CD4-positive, CD25-positive, alpha-beta regulatory T cell (primary cell): Measurements from ENCODE around the gene ALDH3A2. TPM values are rescaled to one million over a fixed set of nuclear protein-coding genes. Genes with fewer than 3 reads are reported as not detected.
"Not testable (repeated sequence)": the region's sequence is repeated elsewhere in the genome, so short reads cannot be mapped to it uniquely, and the experiment has no call there.

Experiments
- ATAC-seq, 2 donors: fragments of 150-1000 bp; cut with Tn5 transposase; one replicate each; pipeline ENCODE4 v1.10.0; 2021; ENCODE audit warnings: low read depth in 2 of 2, moderate number of reproducible peaks in 2 of 2, moderate library complexity in 1 of 2
- DNase-seq, 3 donors: peaks; one replicate each; pipeline versions ENCODE4 v3.0.0 to v3.0.0-alpha.2; 2012 to 2022; ENCODE audit warnings: mixed read lengths in 1 of 3
- H3K27ac ChIP-seq: one replicate; pipeline ENCODE4 v1.7.0; 2013; ENCODE audit warnings: mild to moderate bottlenecking, low read length; ENCODE audit not compliant: insufficient read depth, poor library complexity, severe bottlenecking
- H3K27me3 ChIP-seq: one replicate; pipeline ENCODE4 v1.7.0; 2013; ENCODE audit warnings: low read length; ENCODE audit not compliant: control insufficient read depth, insufficient read depth
- H3K36me3 ChIP-seq: one replicate; pipeline ENCODE4 v1.7.0; 2013; ENCODE audit warnings: mild to moderate bottlenecking, low read length, moderate library complexity; ENCODE audit not compliant: control insufficient read depth, insufficient read depth
- H3K4me1 ChIP-seq: 2 replicates; pipeline ENCODE4 v1.7.0; 2013; ENCODE audit warnings: mild to moderate bottlenecking, low read length; ENCODE audit not compliant: insufficient read depth, control insufficient read depth, poor library complexity, severe bottlenecking
- H3K4me3 ChIP-seq: one replicate; pipeline ENCODE4 v1.7.0; 2013; ENCODE audit warnings: low read depth, mild to moderate bottlenecking, low read length, moderate library complexity
- H3K9me3 ChIP-seq, 2 experiments: 1 replicate in 1 of 2; 2 replicates in 1 of 2; pipeline ENCODE4 v1.7.0; 2013; ENCODE audit warnings: low read length in 2 of 2, mild to moderate bottlenecking in 1 of 2, moderate library complexity in 1 of 2; ENCODE audit not compliant: control insufficient read depth in 2 of 2
- H3K27ac Mint-ChIP-seq, 3 donors: one replicate each; pipeline ENCODE4 v1.8.0; 2020 to 2022; ENCODE audit warnings: mild to moderate bottlenecking in 3 of 3, mixed read lengths in 3 of 3, moderate library complexity in 2 of 3
- H3K27me3 Mint-ChIP-seq: one replicate; pipeline ENCODE4 v1.8.0; 2022; ENCODE audit warnings: mild to moderate bottlenecking, mixed read lengths
- H3K36me3 Mint-ChIP-seq: one replicate; pipeline ENCODE4 v1.8.0; 2020; ENCODE audit warnings: mixed read lengths
- H3K4me1 Mint-ChIP-seq, 4 donors: one replicate each; pipeline ENCODE4 v1.8.0; 2020 to 2022; ENCODE audit warnings: mixed read lengths in 4 of 4, mild to moderate bottlenecking in 1 of 4
- H3K4me3 Mint-ChIP-seq, 4 donors: one replicate each; pipeline ENCODE4 v1.8.0; 2020 to 2022; ENCODE audit warnings: mild to moderate bottlenecking in 4 of 4, mixed read lengths in 4 of 4, moderate library complexity in 3 of 4
- H3K9me3 Mint-ChIP-seq, 7 donors: one replicate each; pipeline ENCODE4 v1.8.0; 2020 to 2022; ENCODE audit warnings: mixed read lengths in 7 of 7, mild to moderate bottlenecking in 3 of 7, moderate library complexity in 2 of 7
- polyA plus RNA-seq, 4 donors: library from polyadenylated mRNA; unstranded; fragments of 300-500 nt; fragmentation: Illumina TruSeq; gene quantifications; one replicate each; pipeline ENCODE4 v1.2.3, GENCODE V29; 2021
- total RNA-seq: library from RNA; stranded (reverse); gene quantifications from one replicate; pipeline ENCODE4 v1.2.3, GENCODE V29; 2022

The ALDH3A2 gene
- total and polyA plus RNA-seq, 5 donors from 2014 or later = 31.7 to 45.9 (median 38.8) TPM

DNA sequence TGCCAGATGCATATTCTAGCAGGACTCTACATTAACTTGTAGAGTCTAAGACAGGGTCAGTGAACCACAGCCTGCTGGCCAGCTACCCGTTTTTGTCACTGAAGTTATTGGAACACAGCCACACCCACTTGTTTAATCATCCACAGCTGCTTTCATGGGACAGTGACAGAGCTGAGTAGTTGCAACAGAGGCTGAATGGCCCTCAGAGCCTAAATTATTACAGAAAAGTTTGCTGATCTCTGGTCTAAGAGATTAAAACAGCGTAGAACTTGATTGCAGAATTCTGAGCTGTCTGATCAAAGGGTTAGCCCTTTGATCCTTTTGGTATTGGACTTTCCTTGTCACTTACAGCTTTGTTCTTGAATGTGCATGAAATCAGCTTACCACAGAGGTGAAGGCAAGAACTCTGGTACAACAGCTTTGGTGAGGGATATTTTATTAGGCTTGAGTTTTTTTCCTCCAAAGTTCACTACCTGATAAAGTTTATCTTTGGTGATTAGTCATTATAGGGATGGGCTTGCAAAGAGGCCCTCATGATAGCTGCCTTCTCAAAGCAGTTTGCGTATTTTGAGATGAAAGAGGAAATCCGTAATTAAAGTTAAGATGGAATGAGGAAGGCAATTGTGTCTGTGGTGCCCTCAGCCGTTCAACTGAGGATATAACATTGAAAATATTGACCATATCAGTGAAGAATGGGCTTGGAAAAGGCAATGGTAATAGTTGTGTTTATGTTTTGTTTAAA is 23.6 kb downstream of the ALDH3A2 start:
- ATAC-seq (no peak), DNase-seq (no peak)
- no peak overlapping the region for H3K4me3 Mint-ChIP-seq
- H3K4me1 ChIP-seq = no peaks in the 10 kb centered on the region
- no peaks in the 10 kb centered on the region for H3K9me3 ChIP-seq
- peaks cover 18% of the 10 kb centered on the region for H3K36me3 ChIP-seq
- peaks cover 0 to 10% (median 5%) of the 10 kb centered on the region in 4 donors for H3K4me1 Mint-ChIP-seq
- H3K27ac Mint-ChIP-seq = no peak overlapping the region
- no peaks in the 10 kb centered on the region for H3K9me3 Mint-ChIP-seq
- H3K27me3 Mint-ChIP-seq = no peaks in the 10 kb centered on the region
- H3K4me3 ChIP-seq = no peak overlapping the region
- H3K27ac ChIP-seq = no peak overlapping the region
- H3K36me3 Mint-ChIP-seq = peaks cover 28% of the 10 kb centered on the region
- H3K27me3 ChIP-seq = no peaks in the 10 kb centered on the region

DNA sequence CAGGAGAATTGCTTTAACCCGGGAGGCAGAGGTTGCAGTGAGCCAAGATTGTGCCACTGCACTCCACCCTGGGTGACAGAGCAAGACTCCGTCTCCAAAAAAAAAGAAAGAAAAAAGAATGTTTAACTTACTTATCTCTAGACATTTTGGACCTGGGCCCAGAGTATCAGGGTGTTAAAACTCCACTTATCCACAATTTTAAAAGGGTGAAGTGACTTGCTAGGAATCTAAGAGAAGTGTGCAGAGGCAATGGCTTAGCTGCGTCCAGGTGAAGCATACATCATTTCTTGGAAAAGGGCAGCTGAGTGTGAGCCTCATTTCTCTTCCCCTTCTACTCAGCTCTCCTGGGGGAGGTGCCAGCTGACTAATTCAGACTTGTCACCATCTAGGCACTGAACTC is 25.1 kb downstream of the ALDH3A2 start:
- DNase-seq (no peak), ATAC-seq (no peak)
- Mint-ChIP-seq H3K4me1 (peaks cover 0 to 10% (median 5%) of the 10 kb centered on the region in 4 donors), H3K4me3 (no peak overlapping the region), H3K9me3 (no peaks in the 10 kb centered on the region), H3K27ac (no peak overlapping the region), H3K36me3 (peaks cover 30% of the 10 kb centered on the region), H3K27me3 (no peaks in the 10 kb centered on the region)
- no peaks in the 10 kb centered on the region for H3K9me3 ChIP-seq
- H3K27me3 ChIP-seq = no peaks in the 10 kb centered on the region
- H3K4me3 ChIP-seq = no peak overlapping the region
- H3K4me1 ChIP-seq = no peaks in the 10 kb centered on the region
- H3K36me3 ChIP-seq = peaks cover 18% of the 10 kb centered on the region
- H3K27ac ChIP-seq = no peak overlapping the region

DNA sequence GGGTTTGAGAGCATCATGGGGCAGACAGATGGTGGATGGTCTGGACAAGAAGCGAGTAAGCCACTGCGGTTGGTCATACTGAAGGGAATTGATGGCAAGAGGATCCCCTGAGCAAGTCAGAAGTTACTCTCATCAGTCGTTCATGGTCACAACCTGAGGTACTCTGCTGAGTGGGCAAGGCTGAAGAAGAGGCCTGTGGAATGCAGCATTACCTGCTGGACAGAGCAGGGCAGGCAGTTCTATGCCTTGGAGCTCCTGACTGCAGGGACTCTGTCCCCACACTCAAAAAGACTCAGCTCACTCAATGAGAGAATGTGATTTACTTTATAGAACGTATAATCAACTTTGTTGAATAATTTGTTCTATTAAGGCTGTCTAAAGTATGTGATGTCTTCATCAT is 28.3 kb downstream of the ALDH3A2 start:
- Mint-ChIP-seq H3K27ac (peak overlapping the region in 1 of 3 donors; percentile 62), H3K36me3 (peaks cover 29% of the 10 kb centered on the region), H3K4me3 (no peak overlapping the region), H3K4me1 (peaks cover 2 to 10% (median 5%) of the 10 kb centered on the region in 4 donors), H3K9me3 (no peaks in the 10 kb centered on the region), H3K27me3 (no peaks in the 10 kb centered on the region)
- ATAC-seq (no peak), DNase-seq (no peak)
- Histone ChIP-seq H3K27me3 (no peaks in the 10 kb centered on the region), H3K27ac (no peak overlapping the region), H3K9me3 (no peaks in the 10 kb centered on the region), H3K36me3 (peaks cover 6% of the 10 kb centered on the region), H3K4me1 (no peaks in the 10 kb centered on the region), H3K4me3 (no peak overlapping the region)

DNA sequence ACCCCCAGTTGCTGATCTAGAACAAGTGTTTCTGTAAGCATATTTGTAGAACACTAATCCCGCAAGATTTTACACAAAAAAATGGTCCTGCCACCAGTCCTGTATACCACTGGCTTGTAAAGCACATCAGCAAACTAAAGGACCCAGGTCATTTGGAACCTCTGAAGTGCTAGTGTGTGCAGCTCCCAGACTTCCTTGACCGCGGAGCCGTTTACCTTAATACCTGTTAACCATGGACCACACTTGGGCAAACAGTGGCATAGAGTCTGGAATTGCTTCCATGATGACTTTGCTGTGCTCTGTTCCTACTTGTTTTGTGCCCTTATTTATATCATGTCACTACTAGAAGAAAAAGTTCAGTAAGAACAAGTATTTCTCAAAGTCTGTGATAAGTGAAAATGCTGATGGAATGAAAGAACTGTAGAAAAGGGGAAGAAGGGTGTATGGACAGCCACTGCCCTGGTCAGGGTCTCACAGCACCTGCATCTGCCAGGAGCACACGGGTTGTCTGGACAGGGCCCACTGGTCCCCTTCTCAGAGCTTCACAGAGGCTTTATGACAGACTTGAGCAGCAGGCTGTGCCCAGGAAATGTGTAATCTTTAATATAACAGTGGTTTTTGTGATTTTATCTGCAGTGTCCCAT is 29.3 kb downstream of the ALDH3A2 start:
- H3K4me3 ChIP-seq = no peak overlapping the region
- Mint-ChIP-seq H3K9me3 (no peaks in the 10 kb centered on the region), H3K36me3 (peaks cover 24% of the 10 kb centered on the region), H3K4me3 (no peak overlapping the region), H3K27ac (peak overlapping the region in 1 of 3 donors; percentile 68), H3K27me3 (no peaks in the 10 kb centered on the region), H3K4me1 (peaks cover 2 to 10% (median 3%) of the 10 kb centered on the region in 4 donors)
- H3K4me1 ChIP-seq = no peaks in the 10 kb centered on the region
- ATAC-seq (no peak), DNase-seq (no peak)
- no peak overlapping the region for H3K27ac ChIP-seq
- H3K27me3 ChIP-seq = no peaks in the 10 kb centered on the region
- no peaks in the 10 kb centered on the region for H3K9me3 ChIP-seq
- H3K36me3 ChIP-seq = no peaks in the 10 kb centered on the region

DNA sequence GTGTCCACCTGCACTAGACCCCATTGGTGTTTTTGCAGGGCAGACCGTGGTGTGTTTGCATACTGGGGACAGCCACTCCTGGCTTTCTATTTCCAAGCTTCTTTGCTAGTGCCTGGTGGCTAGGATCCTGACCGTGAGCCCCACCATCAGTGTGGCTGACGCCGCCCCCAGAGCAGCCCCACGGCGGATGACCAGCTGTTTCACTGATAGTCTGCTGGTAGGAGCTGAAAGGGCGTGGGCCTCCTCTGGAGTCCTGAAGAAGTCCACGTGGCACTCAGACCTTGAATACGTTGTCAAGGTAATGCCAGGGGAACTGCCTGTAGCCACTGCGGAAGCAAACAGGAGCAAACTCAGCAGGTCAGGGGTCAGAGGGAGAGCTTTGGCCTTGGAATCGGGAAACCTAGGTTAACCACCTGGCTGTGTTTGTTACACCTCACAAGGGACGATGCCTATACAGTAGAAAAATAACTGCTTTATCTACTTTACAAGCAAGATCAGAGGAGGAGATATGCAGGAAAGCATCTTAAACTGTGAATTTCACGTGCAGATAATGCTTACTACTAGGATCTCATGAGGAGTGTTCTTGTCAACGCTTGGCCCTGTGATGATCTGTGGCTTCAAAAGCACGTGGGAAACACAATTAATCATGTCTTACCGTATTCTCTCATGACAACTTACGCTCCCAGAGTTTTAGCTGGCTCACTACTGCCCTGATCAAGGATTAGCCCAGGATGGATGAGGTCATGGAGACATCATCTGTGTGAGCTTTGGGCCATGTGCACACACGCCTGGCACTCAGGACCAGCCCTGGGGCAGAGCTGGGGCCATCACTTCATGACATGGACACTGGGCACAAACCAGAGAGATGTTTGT is 30.3 kb downstream of the ALDH3A2 start:
- DNase-seq (no peak), ATAC-seq (no peak)
- no peak overlapping the region for H3K4me3 ChIP-seq
- no peaks in the 10 kb centered on the region for H3K27me3 Mint-ChIP-seq
- no peaks in the 10 kb centered on the region for H3K36me3 ChIP-seq
- H3K27ac Mint-ChIP-seq = peak overlapping the region in 1 of 3 donors; percentile 65
- H3K27me3 ChIP-seq = no peaks in the 10 kb centered on the region
- no peaks in the 10 kb centered on the region for H3K9me3 Mint-ChIP-seq
- H3K9me3 ChIP-seq = no peaks in the 10 kb centered on the region
- peaks cover 24% of the 10 kb centered on the region for H3K36me3 Mint-ChIP-seq
- no peaks in the 10 kb centered on the region for H3K4me1 ChIP-seq
- peaks cover 2 to 10% (median 3%) of the 10 kb centered on the region in 4 donors for H3K4me1 Mint-ChIP-seq
- no peak overlapping the region for H3K27ac ChIP-seq
- H3K4me3 Mint-ChIP-seq = no peak overlapping the region

DNA sequence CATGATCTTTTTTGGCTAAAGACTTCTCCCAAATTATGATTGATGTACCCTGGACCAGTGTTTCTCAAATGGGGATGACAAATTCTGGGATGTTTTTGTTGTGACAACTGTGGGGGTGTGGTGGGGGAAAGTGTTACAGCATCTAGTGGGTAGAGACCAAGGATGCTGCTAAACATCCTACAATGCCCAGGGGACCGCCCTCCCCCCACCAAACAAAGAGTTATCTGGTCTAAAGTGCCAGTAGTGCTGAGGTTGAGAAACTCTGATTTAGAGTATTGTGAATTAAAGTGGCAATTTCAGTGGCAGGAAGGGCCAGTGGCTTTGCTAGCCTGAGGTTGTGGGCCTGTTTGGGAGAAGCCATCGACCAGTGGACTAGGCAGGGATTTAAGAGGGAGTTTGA is 34.6 kb downstream of the ALDH3A2 start:
- Histone ChIP-seq H3K36me3 (no peaks in the 10 kb centered on the region), H3K27ac (no peak overlapping the region), H3K9me3 (no peaks in the 10 kb centered on the region), H3K27me3 (no peaks in the 10 kb centered on the region), H3K4me1 (no peaks in the 10 kb centered on the region), H3K4me3 (no peak overlapping the region)
- peaks cover 2% of the 10 kb centered on the region for H3K27me3 Mint-ChIP-seq
- H3K4me1 Mint-ChIP-seq = peaks cover 0 to 10% (median 1%) of the 10 kb centered on the region in 4 donors
- ATAC-seq (no peak), DNase-seq (no peak)
- H3K9me3 Mint-ChIP-seq = no peaks in the 10 kb centered on the region
- no peak overlapping the region for H3K4me3 Mint-ChIP-seq
- H3K27ac Mint-ChIP-seq = no peak overlapping the region
- H3K36me3 Mint-ChIP-seq = peaks cover 15% of the 10 kb centered on the region

DNA sequence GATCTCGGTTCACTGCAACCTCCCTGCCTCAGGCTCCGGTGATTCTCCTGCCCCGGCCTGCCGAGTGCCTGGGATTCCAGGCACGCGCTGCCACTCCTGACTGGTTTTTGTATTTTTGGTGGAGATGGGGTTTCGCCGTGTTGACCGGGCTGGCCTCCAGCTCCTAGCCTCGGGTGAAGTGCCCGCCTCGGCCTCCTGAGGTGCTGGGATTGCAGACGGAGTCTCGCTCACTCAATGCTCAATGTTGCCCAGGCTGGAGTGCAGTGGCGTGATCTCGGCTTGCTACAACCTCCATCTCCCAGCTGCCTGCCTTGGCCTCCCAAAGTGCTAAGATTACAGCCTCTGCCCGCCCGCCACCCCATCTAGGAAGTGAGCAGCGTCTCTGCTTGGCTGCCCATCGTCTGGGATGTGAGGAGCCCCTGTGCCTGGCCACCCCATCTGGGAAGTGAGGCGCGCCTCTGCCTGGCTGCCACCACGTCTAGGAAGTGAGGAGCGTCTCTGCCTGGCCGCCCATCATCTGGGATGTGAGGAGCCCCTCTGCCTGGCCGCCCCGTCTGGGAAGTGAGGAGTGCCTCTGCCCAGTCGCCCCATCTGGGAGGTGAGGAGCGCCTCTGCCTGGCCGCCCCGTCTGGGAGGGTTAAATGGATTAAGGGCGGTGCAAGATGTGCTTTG is 36.5 kb downstream of the ALDH3A2 start:
- not testable (repeated sequence) for H3K27ac ChIP-seq, ATAC-seq, H3K27me3 Mint-ChIP-seq, H3K4me1 Mint-ChIP-seq, H3K27ac Mint-ChIP-seq, H3K4me3 Mint-ChIP-seq, H3K4me1 ChIP-seq, H3K36me3 Mint-ChIP-seq, H3K9me3 Mint-ChIP-seq, DNase-seq, H3K27me3 ChIP-seq, H3K9me3 ChIP-seq, H3K4me3 ChIP-seq, H3K36me3 ChIP-seq
